Measurements from ENCODE around the gene LMAN1L.
A peak's percentile ranks its signal among the peaks of the same experiment; 100 is the strongest.

Gene LMAN1L

DNA sequence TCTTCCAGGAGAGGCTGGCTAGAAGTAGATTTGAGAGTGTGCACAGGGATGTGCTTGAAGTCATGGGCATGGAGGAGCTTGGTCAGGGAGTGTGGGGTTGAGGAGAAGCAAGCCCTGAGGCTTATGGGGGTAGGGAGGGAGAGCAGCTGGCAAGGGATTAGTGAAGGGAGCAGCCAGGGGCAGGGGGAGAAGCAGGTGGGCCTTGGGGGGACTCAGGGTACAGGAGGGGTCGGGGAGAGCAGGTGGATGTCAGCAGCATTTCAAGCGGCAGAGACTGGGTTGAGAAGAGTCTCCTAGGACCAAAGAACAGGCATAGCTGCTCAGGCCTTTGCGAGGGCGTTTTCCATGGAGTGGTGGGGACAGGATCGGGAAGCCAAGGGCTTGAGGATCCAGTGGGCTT lies 3.4 kb upstream of the LMAN1L start:
- H3K9ac ChIP-seq (ENCODE audit: low read depth, low read length) = no peak overlapping the region
- H3K27ac ChIP-seq (ENCODE audit: low read depth, low read length) = no peak overlapping the region
- peaks cover under 1% of the 10 kb centered on the region; the same call in 1 of the 2 replicates for H3K36me3 ChIP-seq (ENCODE audit: insufficient read depth, low read length)
- no peaks in the 10 kb centered on the region for H3K9me3 ChIP-seq (ENCODE audit: insufficient read depth, low read depth, low read length)
- H3K4me3 ChIP-seq (ENCODE audit: low read length) = no peak overlapping the region
- no peaks in the 10 kb centered on the region for H3K27me3 ChIP-seq (ENCODE audit: insufficient read depth, low read length)
- WGBS = 90% methylated on average over 5 of the region's 5 CpGs
- H3K4me1 ChIP-seq (ENCODE audit: insufficient read depth, low read length) = no peaks in the 10 kb centered on the region; the same call in 1 of the 2 replicates

DNA sequence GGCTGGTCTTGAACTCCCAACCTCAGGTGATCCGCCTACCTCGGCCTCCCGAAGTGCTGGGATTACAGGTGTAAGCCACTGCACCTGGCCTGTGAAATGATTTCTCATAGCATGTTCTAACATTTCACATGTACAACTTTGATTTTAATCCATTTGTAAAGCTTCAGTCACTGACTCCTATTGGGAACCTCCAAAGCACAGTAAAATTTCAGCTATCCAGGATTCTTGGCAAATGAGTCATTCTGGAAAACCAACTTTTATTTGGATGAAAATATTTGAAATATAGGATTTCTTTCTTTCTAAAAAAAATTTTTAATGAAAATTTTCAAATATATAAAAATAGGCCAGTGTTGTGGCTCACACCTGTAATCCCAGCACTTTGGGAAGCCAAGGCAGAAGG lies 2.7 kb upstream of the LMAN1L start:
- Histone ChIP-seq H3K27me3 (ENCODE audit: insufficient read depth, low read length) (no peaks in the 10 kb centered on the region), H3K9ac (ENCODE audit: low read depth, low read length) (no peak overlapping the region), H3K27ac (ENCODE audit: low read depth, low read length) (no peak overlapping the region), H3K9me3 (ENCODE audit: insufficient read depth, low read depth, low read length) (no peaks in the 10 kb centered on the region), H3K4me3 (ENCODE audit: low read length) (no peak overlapping the region), H3K36me3 (ENCODE audit: insufficient read depth, low read length) (no peaks in the 10 kb centered on the region), H3K4me1 (ENCODE audit: insufficient read depth, low read length) (no peaks in the 10 kb centered on the region; the same call in 1 of the 2 replicates)
- WGBS = 95% methylated on average over 3 of the region's 3 CpGs

DNA sequence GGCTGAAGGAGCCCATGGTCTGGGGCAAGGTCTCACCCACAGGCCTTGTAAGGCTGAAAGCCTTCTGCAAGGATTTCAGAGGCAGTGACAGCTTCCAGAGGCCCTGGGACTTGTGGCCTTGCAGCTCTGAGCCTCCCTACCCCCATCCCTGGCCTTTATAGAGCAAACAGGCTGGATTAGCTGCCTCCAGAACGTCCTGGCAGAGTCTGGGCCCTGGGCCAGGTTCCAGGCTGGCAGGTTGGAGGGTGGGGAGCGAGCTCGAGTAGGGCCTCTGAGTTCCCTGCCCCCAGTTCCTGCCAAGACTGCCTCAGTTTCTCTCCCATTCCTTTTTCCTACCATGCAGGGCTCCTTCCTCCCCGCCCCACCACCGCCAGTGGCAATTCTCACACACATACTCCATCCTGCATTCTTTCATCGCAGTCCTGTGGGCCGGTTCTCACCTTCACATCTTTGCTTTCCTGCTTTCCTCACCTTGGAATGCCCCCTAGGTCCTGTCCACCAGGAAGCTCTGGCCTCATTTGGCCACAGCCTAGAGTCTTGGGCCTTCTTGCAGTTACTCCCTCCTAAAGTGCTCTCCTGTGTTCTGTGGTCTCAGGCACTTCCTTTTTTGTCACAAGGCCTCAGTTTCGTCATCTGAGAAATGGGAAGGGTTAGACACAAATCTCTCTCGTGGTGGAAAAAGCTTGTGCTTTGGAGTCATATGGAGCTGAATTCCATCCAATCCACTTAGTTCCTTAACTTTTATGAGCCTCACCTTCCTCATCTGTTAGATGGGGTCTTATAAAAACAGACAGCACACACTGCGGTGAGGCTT lies 2.7 kb downstream of the LMAN1L start:
- Histone ChIP-seq H3K36me3 (ENCODE audit: insufficient read depth, low read length) (no peaks in the 10 kb centered on the region), H3K4me1 (ENCODE audit: insufficient read depth, low read length) (peaks cover 5% of the 10 kb centered on the region; the same call in 1 of the 2 replicates), H3K9ac (ENCODE audit: low read depth, low read length) (no peak overlapping the region), H3K4me3 (ENCODE audit: low read length) (no peak overlapping the region), H3K27me3 (ENCODE audit: insufficient read depth, low read length) (no peaks in the 10 kb centered on the region), H3K27ac (ENCODE audit: low read depth, low read length) (no peak overlapping the region), H3K9me3 (ENCODE audit: insufficient read depth, low read depth, low read length) (no peaks in the 10 kb centered on the region)
- 84% methylated on average over 10 of the region's 10 CpGs for WGBS

DNA sequence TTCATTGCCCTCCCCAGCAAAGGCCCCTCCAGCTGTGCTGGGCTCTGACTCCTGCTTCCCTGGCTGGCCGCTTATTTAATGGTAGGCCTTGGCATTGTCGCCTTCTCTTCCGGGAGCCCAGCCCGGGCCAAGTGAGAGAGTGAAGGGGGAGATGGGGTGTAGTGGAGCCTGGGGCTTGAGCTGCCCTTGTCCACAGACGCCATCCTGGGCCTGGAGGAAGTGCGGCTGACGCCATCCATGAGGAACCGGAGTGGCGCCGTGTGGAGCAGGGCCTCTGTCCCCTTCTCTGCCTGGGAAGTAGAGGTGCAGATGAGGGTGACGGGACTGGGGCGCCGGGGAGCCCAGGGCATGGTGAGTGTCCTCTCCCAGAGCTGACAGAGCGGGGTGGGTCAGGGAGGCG lies 3.3 kb downstream of the LMAN1L start:
- Histone ChIP-seq H3K4me3 (ENCODE audit: low read length) (no peak overlapping the region), H3K9ac (ENCODE audit: low read depth, low read length) (no peak overlapping the region)
- 91% methylated on average over 15 of the region's 15 CpGs for WGBS

DNA sequence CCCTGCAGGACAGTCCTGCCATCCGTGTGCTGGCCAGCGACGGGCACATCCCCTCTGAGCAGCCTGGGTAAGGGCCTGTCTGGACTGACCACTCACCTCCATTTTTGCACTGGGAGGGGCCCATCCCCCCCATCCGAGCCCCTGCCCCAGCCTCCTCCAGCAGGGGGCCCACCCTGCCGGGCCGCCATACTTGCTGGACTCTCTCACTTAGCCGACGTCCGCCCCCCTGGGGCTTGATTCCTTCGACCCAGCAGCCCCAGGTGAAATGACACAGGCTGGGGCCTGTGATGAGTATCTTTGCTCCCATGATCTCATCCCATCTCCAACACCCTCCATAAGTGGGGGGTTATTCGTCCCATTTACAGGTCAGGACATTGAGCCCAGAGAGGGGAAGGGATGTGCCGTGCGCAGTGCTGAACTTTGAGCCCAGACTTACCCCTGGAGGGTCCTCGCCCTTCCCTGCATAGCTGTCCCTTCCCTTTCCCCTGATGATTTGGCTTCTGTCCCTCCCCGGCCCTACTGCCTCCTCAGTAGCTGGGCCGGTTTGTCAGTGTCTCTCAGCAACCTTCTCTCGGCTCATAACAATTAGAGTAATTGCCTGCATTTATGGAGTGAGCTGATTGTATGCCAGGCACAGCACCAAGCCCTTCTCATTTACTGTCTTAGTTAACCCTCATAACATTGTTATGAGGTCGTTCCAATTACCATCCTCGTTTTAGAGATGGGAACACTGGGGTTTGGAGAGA lies 4.2 kb downstream of the LMAN1L start:
- 72% methylated on average over 19 of the region's 19 CpGs for WGBS
- H3K9ac ChIP-seq (ENCODE audit: low read depth, low read length) = no peak overlapping the region
- H3K9me3 ChIP-seq (ENCODE audit: insufficient read depth, low read depth, low read length) = no peaks in the 10 kb centered on the region
- H3K36me3 ChIP-seq (ENCODE audit: insufficient read depth, low read length) = no peaks in the 10 kb centered on the region
- H3K27me3 ChIP-seq (ENCODE audit: insufficient read depth, low read length) = no peaks in the 10 kb centered on the region
- H3K4me3 ChIP-seq (ENCODE audit: low read length) = no peak overlapping the region
- H3K4me1 ChIP-seq (ENCODE audit: insufficient read depth, low read length) = peaks cover 17% of the 10 kb centered on the region; the same call in 1 of the 2 replicates
- H3K27ac ChIP-seq (ENCODE audit: low read depth, low read length) = no peak overlapping the region

More for the DNA sequence above, 3.3 kb downstream of the LMAN1L start:
- no peaks in the 10 kb centered on the region for H3K27me3 ChIP-seq (ENCODE audit: insufficient read depth, low read length)
- no peaks in the 10 kb centered on the region for H3K36me3 ChIP-seq (ENCODE audit: insufficient read depth, low read length)
- H3K27ac ChIP-seq (ENCODE audit: low read depth, low read length) = no peak overlapping the region
- no peaks in the 10 kb centered on the region for H3K9me3 ChIP-seq (ENCODE audit: insufficient read depth, low read depth, low read length)
- H3K4me1 ChIP-seq (ENCODE audit: insufficient read depth, low read length) = peaks cover 9% of the 10 kb centered on the region; the same call in 1 of the 2 replicates

DNA sequence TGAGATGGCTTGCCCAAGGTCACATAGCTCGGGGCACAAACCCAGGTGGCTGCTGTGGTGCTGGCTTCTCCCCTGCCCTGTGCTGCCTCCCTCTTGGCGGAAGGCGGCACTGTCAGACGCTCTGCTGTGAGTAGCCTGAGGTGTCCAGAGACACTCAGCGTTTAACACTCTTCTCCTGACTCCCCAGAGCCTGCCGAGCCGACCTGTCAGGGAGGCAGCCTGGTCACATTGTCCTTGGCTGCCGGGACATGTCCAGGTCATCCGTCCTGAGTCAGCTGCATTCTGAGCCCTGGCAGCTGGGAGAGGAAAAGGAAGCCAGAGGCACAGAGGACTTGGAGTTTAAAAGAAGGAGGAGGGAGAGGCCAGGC lies 4.7 kb downstream of the LMAN1L start:
- Histone ChIP-seq H3K4me1 (ENCODE audit: insufficient read depth, low read length) (peaks cover 18% of the 10 kb centered on the region; the same call in 1 of the 2 replicates), H3K27ac (ENCODE audit: low read depth, low read length) (no peak overlapping the region), H3K9ac (ENCODE audit: low read depth, low read length) (no peak overlapping the region), H3K9me3 (ENCODE audit: insufficient read depth, low read depth, low read length) (no peaks in the 10 kb centered on the region), H3K4me3 (ENCODE audit: low read length) (no peak overlapping the region), H3K36me3 (ENCODE audit: insufficient read depth, low read length) (no peaks in the 10 kb centered on the region), H3K27me3 (ENCODE audit: insufficient read depth, low read length) (no peaks in the 10 kb centered on the region)
- 61% methylated on average over 9 of the region's 9 CpGs for WGBS

DNA sequence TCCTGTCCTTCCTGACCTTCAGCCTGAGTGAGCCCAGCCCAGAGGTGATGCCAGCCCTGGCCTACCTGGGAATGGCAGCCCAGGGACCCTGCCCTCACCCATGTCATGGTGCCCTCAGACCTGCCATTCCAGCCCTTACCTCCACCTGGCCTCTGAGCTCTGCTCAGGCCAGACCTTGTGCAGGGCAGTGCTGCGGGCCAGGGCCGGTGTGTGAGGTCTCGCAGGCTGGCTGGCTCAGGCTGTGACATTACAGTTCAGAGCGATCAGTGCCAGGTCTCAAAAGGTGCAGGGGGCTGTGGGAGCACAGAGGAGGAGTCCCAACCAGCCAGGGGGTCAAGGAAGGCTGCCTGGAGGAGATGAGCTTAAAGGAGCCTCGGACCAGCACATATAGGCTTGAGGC lies 7.4 kb downstream of the LMAN1L start:
- 94% methylated on average over 5 of the region's 5 CpGs for WGBS
- Histone ChIP-seq H3K9ac (ENCODE audit: low read depth, low read length) (no peak overlapping the region), H3K27me3 (ENCODE audit: insufficient read depth, low read length) (peaks cover 8% of the 10 kb centered on the region), H3K4me1 (ENCODE audit: insufficient read depth, low read length) (peaks cover 18% of the 10 kb centered on the region; the same call in 1 of the 2 replicates), H3K27ac (ENCODE audit: low read depth, low read length) (no peak overlapping the region), H3K4me3 (ENCODE audit: low read length) (no peak overlapping the region), H3K9me3 (ENCODE audit: insufficient read depth, low read depth, low read length) (no peaks in the 10 kb centered on the region), H3K36me3 (ENCODE audit: insufficient read depth, low read length) (no peaks in the 10 kb centered on the region)

DNA sequence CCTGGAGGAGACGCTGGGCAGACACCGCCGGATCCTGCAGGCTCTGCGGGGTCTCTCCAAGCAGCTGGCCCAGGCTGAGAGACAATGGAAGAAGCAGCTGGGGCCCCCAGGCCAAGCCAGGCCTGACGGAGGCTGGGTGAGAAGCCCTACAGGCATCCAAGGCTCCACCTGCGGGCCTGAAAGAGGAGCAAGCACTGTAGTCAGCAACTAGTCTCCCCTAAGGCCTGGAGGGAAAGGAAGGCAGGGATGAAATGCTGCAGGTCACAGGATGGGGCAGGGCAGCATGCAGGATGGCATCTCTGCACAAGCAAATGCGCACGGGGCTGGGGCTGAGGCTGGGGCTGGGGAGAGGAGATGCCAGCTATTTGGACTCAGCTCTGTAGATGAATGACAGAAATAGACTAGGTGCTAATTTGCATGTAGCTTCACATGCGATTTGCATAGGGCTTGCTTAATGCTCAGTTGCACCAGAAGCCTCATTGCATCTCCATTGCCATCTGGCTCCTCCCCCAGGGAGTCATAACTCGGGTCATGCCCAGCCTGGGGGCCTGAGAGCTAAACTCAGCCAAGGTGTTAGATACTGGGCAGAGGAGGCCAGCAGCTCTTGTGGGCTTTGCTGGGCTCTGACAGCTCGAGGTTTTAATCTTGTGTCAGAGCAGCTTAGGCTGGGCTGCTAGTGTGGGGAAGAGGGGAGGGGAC lies 8.6 kb downstream of the LMAN1L start:
- Histone ChIP-seq H3K4me3 (ENCODE audit: low read length) (no peak overlapping the region), H3K27ac (ENCODE audit: low read depth, low read length) (peak overlapping the region; percentile 26; the same call in 1 of the 2 replicates)

DNA sequence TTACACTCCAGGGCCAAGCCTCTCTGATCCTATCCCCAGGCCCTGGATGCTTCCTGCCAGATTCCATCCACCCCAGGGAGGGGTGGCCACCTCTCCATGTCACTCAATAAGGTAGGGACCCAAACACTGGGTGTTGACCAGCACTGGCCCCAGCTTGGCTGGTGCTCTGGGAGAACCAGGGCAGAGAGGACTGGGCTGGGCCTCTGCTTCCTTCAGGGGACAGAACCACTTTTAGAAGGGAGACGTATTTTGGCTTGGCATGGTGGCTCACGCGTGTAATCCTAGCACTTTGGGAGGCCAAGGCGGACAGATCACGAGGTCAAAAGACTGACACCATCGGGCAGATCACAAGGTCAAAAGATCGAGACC lies 9.1 kb downstream of the LMAN1L start:
- peaks cover 24% of the 10 kb centered on the region for H3K27me3 ChIP-seq (ENCODE audit: insufficient read depth, low read length)
- H3K4me1 ChIP-seq (ENCODE audit: insufficient read depth, low read length) = peaks cover 19% of the 10 kb centered on the region
- H3K27ac ChIP-seq (ENCODE audit: low read depth, low read length) = no peak overlapping the region
- H3K36me3 ChIP-seq (ENCODE audit: insufficient read depth, low read length) = no peaks in the 10 kb centered on the region
- H3K4me3 ChIP-seq (ENCODE audit: low read length) = no peak overlapping the region
- no peaks in the 10 kb centered on the region for H3K9me3 ChIP-seq (ENCODE audit: insufficient read depth, low read depth, low read length)
- H3K9ac ChIP-seq (ENCODE audit: low read depth, low read length) = no peak overlapping the region
- 94% methylated on average over 7 of the region's 7 CpGs for WGBS

More for the DNA sequence above, 8.6 kb downstream of the LMAN1L start:
- Histone ChIP-seq H3K9me3 (ENCODE audit: insufficient read depth, low read depth, low read length) (no peaks in the 10 kb centered on the region), H3K4me1 (ENCODE audit: insufficient read depth, low read length) (peaks cover 18% of the 10 kb centered on the region; the same call in 1 of the 2 replicates), H3K36me3 (ENCODE audit: insufficient read depth, low read length) (no peaks in the 10 kb centered on the region), H3K9ac (ENCODE audit: low read depth, low read length) (no peak overlapping the region), H3K27me3 (ENCODE audit: insufficient read depth, low read length) (peaks cover 19% of the 10 kb centered on the region)
- 41% methylated on average over 11 of the region's 11 CpGs for WGBS

DNA sequence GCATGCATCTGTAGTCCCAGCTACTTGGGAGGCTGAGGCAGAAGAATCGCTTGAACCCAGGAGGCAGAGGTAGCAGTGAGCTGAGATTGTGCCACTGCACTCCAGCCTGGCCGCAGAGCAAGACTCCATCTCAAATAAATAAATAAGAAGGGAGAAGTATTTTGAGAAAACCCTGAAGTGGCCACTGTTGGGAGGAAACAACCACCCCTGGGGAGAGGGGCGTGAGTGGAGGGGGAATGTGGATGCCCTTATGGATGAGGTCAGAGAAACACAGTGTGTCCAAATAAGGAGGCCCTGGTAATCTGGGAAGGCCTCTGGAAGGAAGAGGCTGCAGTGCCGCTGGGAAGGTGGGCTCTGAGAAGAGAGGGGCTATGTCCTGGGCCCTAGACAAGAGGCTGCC lies 9.6 kb downstream of the LMAN1L start:
- H3K9me3 ChIP-seq (ENCODE audit: insufficient read depth, low read depth, low read length) = no peaks in the 10 kb centered on the region
- peaks cover 28% of the 10 kb centered on the region for H3K27me3 ChIP-seq (ENCODE audit: insufficient read depth, low read length)
- 83% methylated on average over 3 of the region's 4 CpGs for WGBS
- H3K27ac ChIP-seq (ENCODE audit: low read depth, low read length) = no peak overlapping the region
- H3K4me1 ChIP-seq (ENCODE audit: insufficient read depth, low read length) = peaks cover 20% of the 10 kb centered on the region; the same call in 1 of the 2 replicates
- no peak overlapping the region for H3K4me3 ChIP-seq (ENCODE audit: low read length)
- no peaks in the 10 kb centered on the region for H3K36me3 ChIP-seq (ENCODE audit: insufficient read depth, low read length)
- H3K9ac ChIP-seq (ENCODE audit: low read depth, low read length) = no peak overlapping the region

DNA sequence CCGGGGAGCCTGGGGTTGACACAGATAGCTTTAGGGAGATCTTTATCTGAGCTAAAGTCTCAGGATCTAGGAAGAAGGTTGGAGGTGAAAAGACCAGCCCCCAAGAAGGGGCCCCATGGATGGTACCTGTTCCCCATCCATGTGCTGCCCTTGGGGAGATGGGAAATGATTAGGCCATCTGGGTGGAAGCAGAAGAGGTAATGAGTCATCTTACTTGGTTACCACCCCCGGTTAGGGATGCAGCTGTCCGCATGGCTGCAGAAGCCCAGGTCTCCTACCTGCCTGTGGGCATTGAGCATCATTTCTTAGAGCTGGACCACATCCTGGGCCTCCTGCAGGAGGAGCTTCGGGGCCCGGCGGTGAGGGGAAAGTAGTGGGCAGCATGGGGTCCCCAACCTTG lies 10.7 kb downstream of the LMAN1L start:
- peaks cover 22% of the 10 kb centered on the region; the same call in 1 of the 2 replicates for H3K4me1 ChIP-seq (ENCODE audit: insufficient read depth, low read length)
- no peak overlapping the region for H3K9ac ChIP-seq (ENCODE audit: low read depth, low read length)
- H3K4me3 ChIP-seq (ENCODE audit: low read length) = no peak overlapping the region
- no peaks in the 10 kb centered on the region for H3K9me3 ChIP-seq (ENCODE audit: insufficient read depth, low read depth, low read length)
- H3K36me3 ChIP-seq (ENCODE audit: insufficient read depth, low read length) = no peaks in the 10 kb centered on the region
- WGBS = 82% methylated on average over 6 of the region's 6 CpGs
- no peak overlapping the region for H3K27ac ChIP-seq (ENCODE audit: low read depth, low read length)
- peaks cover 39% of the 10 kb centered on the region for H3K27me3 ChIP-seq (ENCODE audit: insufficient read depth, low read length)
